Activated CD4-positive, alpha-beta T cell treated with anti-CD3 and anti-CD28 coated beads, Interleukin-2, amount 10 ng/mL, durations not matched to agents 24 days and 14 days (primary cell): ENCODE results near the gene PAX4. TPM values are rescaled to one million over a fixed set of nuclear protein-coding genes. Genes with fewer than 3 reads are reported as not detected.

Experiments
- total RNA-seq: library from RNA; stranded (reverse); gene quantifications from 2 replicates; pipeline ENCODE4 v1.2.3, GENCODE V29; 2022

PAX4 gene
- total RNA-seq, 1 donor from 2014 or later: not detected

Other genes starting within 250 kb of the PAX4 start
- gene ZNF800, start 225.4 kb downstream of the PAX4 start, total RNA-seq: 40.9 and 42.2 TPM in 2 replicates
- 14.8 and 15.6 TPM in 2 replicates for gene GCC1, start 32.5 kb downstream of the PAX4 start, total RNA-seq
- gene ARF5, start 29.7 kb downstream of the PAX4 start, total RNA-seq: 117 and 120 TPM in 2 replicates
- 0.54 and 1.3 TPM in 2 replicates for gene FSCN3, start 24.4 kb downstream of the PAX4 start, total RNA-seq
- gene SND1, start 34.1 kb upstream of the PAX4 start, total RNA-seq: 275 and 295 TPM in 2 replicates